ENCODE measurements around the gene BBS10.

- TF ChIP-seq SP2 (IDR thresholded peaks at IDR 0.05; ENCODE audit: low read length) (no peak), CTCF (IDR thresholded peaks at IDR 0.05; ENCODE audit: control extremely low read depth in 1 of 3, insufficient read depth in 1 of 3, low read depth in 1 of 3, low read length in 3 of 3) (no peak)
Measured at GRCh38 chr12:76341436-76342030, 6.7 kb downstream of the BBS10 start.

All from H1 (cell line).